HCT116 (cell line): Measurements from ENCODE around the gene STK32B. TPM values are rescaled to one million over a fixed set of nuclear protein-coding genes. Genes with fewer than 3 reads are reported as not detected.

Source experiments
- ATAC-seq: fragments of 200-7000 bp; cut with Tn5 transposase; 2 replicates; pipeline ENCODE4 v1.9.1; 2020; ENCODE audit warnings: mild to moderate bottlenecking, moderate library complexity
- BruUV-seq: library from RNA; stranded (reverse); fragments of 400-500 nt; replicated peaks from 2 replicates; lab custom pipeline; 2021; lab: Mats Ljungman, UMichigan
- CTCF ChIA-PET: fragments of 300-600 bp; sonication (Branson Sonifier 250); formaldehyde crosslinking; loops from one replicate; lab custom pipeline; 2021; ENCODE audit warnings: antibody characterized with exemption; lab: Charles Lee
- POLR2A ChIA-PET: fragments of 300-600, 350-600 bp; sonication (Branson Sonifier 250); formaldehyde crosslinking; loops from one replicate; lab custom pipeline; 2021; ENCODE audit warnings: antibody characterized with exemption; lab: Charles Lee
- RAD21 ChIA-PET, 2 experiments: fragments of 300-600 bp; sonication (Branson Sonifier 250); formaldehyde crosslinking; loops; one replicate each; lab custom pipeline; 2023; ENCODE audit warnings: low total read pairs in 2 of 2; ENCODE audit not compliant: uncharacterized antibody in 2 of 2, unreplicated experiment in 2 of 2, low non-redundant PET in 1 of 2; lab: Charles Lee
- DNase-seq: peaks from one replicate; pipeline ENCODE4 v3.0.0-alpha.2; 2010; ENCODE audit warnings: low read depth, low spot score
- H2AFZ ChIP-seq: fragments of 200-600 bp; shearing (Covaris generic), sonication (generic); 2 replicates; pipeline ENCODE4 v1.6.1; 2017; ENCODE audit warnings: low read depth, mixed run types, mixed read lengths, antibody characterized with exemption, low read length; ENCODE audit not compliant: poor library complexity, severe bottlenecking
- H3K27ac ChIP-seq: 2 replicates; pipeline ENCODE4 v1.5.1; 2012; ENCODE audit warnings: low read depth, low read length
- H3K27me3 ChIP-seq: fragments of 200-600 bp; sonication (generic); 2 replicates; pipeline ENCODE4 v1.6.1; 2016; ENCODE audit warnings: mixed run types, low read length, mixed read lengths; ENCODE audit not compliant: insufficient read depth
- H3K36me3 ChIP-seq, 2 experiments: fragments of 200-500 bp in 1 of 2; fragments of 200-600 bp in 1 of 2; sonication (Bioruptor generic) in 1 of 2; sonication (generic) in 1 of 2; 2 replicates each; pipeline versions ENCODE4 v1.5.1 to v1.6.1; 2014 to 2016; ENCODE audit warnings: low read length in 2 of 2, inconsistent platforms in 1 of 2, mixed read lengths in 1 of 2, mixed run types in 1 of 2; ENCODE audit not compliant: insufficient read depth in 2 of 2, control insufficient read depth in 1 of 2
- H3K4me1 ChIP-seq, 2 experiments: fragments of 200-600 bp in 1 of 2; sonication (generic) in 1 of 2; 2 replicates each; pipeline versions ENCODE4 v1.5.1 to v1.6.1; 2012 to 2017; ENCODE audit warnings: low read length in 2 of 2, inconsistent platforms in 1 of 2, mild to moderate bottlenecking in 1 of 2, mixed read lengths in 1 of 2, mixed run types in 1 of 2, moderate library complexity in 1 of 2; ENCODE audit not compliant: insufficient read depth in 2 of 2, control insufficient read depth in 1 of 2
- H3K4me2 ChIP-seq: fragments of 200-600 bp; sonication (generic); 2 replicates; pipeline ENCODE4 v1.6.1; 2017; ENCODE audit warnings: mixed run types, low read length, mixed read lengths
- H3K4me3 ChIP-seq, 2 experiments: fragments of 200-600 bp in 1 of 2; sonication (generic) in 1 of 2; replicated peaks in 1 of 2; 2 replicates each; pipeline ENCODE4 v1.5.1; 2011 to 2016; ENCODE audit warnings: low read length in 2 of 2, control low read depth in 1 of 2, low read depth in 1 of 2, mild to moderate bottlenecking in 1 of 2, mixed read lengths in 1 of 2, mixed run types in 1 of 2
- H3K79me2 ChIP-seq: fragments of 200-600 bp; sonication (generic); 2 replicates; pipeline ENCODE4 v1.6.1; 2017; ENCODE audit warnings: mild to moderate bottlenecking, mixed run types, low read length, moderate library complexity, mixed read lengths; ENCODE audit not compliant: insufficient read depth
- H3K9ac ChIP-seq: fragments of 200-600 bp; sonication (generic); 2 replicates; pipeline ENCODE4 v1.6.1; 2016; ENCODE audit warnings: low read length, mixed read lengths
- H3K9me2 ChIP-seq: fragments of 200-600 bp; sonication (generic), shearing (Covaris generic); 2 replicates; pipeline ENCODE4 v1.6.1; 2017; ENCODE audit warnings: mixed run types, mild to moderate bottlenecking, moderate library complexity; ENCODE audit not compliant: insufficient read depth
- H3K9me3 ChIP-seq, 2 experiments: fragments of 200-500 bp in 1 of 2; fragments of 200-600 bp in 1 of 2; sonication (Bioruptor generic) in 1 of 2; sonication (generic) in 1 of 2; 2 replicates each; pipeline ENCODE4 v1.6.1; 2014 to 2017; ENCODE audit warnings: low read length in 2 of 2, mixed read lengths in 2 of 2, inconsistent platforms in 1 of 2, low read depth in 1 of 2, mild to moderate bottlenecking in 1 of 2, mixed run types in 1 of 2, moderate library complexity in 1 of 2; ENCODE audit not compliant: control insufficient read depth in 1 of 2, insufficient read depth in 1 of 2
- H4K20me1 ChIP-seq: fragments of 200-600 bp; sonication (generic), shearing (Covaris generic); 2 replicates; pipeline ENCODE4 v1.6.1; 2017; ENCODE audit warnings: mixed run types, mild to moderate bottlenecking, moderate library complexity; ENCODE audit not compliant: insufficient read depth
- ATF3 ChIP-seq: IDR thresholded peaks from 2 replicates; pipeline ENCODE4 v1.6.1; 2012
- EZH2phosphoT487 ChIP-seq: fragments of 200-600 bp; IDR thresholded peaks from 2 replicates; pipeline ENCODE4 v1.6.1; 2018; ENCODE audit warnings: antibody characterized with exemption, borderline replicate concordance
- FOSL1 ChIP-seq: IDR thresholded peaks from 2 replicates; pipeline ENCODE4 v1.6.1; 2012; ENCODE audit warnings: low read depth
- POLR2A ChIP-seq: IDR thresholded peaks from 2 replicates; pipeline ENCODE4 v1.7.0; 2011; ENCODE audit warnings: borderline replicate concordance; ENCODE audit not compliant: insufficient read depth, insufficient read length; ENCODE audit errors: extremely low read depth
- POLR2AphosphoS5 ChIP-seq: IDR thresholded peaks from 2 replicates; pipeline ENCODE4 v1.6.1; 2011; ENCODE audit warnings: mild to moderate bottlenecking, low read depth, low read length, moderate library complexity
- RAD21 ChIP-seq: IDR thresholded peaks from 2 replicates; pipeline ENCODE4 v1.6.1; 2012; ENCODE audit warnings: low read depth, mild to moderate bottlenecking
- REST ChIP-seq: IDR thresholded peaks from 2 replicates; pipeline ENCODE4 v1.6.1; 2012; ENCODE audit warnings: low read depth
- SP1 ChIP-seq: IDR thresholded peaks from 2 replicates; pipeline ENCODE4 v1.6.1; 2012; ENCODE audit warnings: low read depth
- intact Hi-C: fragments of 100-400 bp; cut with micrococcal nuclease; formaldehyde crosslinking; loops from 2 replicates; pipeline ENCODE4 v1.10.0; 2022
- total RNA-seq: library from RNA; stranded (reverse); gene quantifications from one replicate; pipeline ENCODE4 v1.2.1, GENCODE V29; 2021; ENCODE audit not compliant: unreplicated experiment
- TF ChIP-seq, protein P1 (sequence below): IDR thresholded peaks from 2 replicates; pipeline ENCODE4 v1.6.1; 2011; ENCODE audit warnings: mild to moderate bottlenecking, low read length, moderate library complexity; ENCODE audit not compliant: insufficient replicate concordance; ENCODE audit errors: extremely low read depth
- TF ChIP-seq, protein P2 (sequence below), 3 experiments: fragments of 200-600 bp in 1 of 3; sonication (generic) in 1 of 3; IDR thresholded peaks in 2 of 3; conservative IDR thresholded peaks in 1 of 3; 2 replicates each; pipeline ENCODE4 v1.5.1; 2012 to 2017; ENCODE audit warnings: low read depth in 2 of 3, low read length in 2 of 3, antibody characterized with exemption in 1 of 3, borderline replicate concordance in 1 of 3, control low read depth in 1 of 3, mild to moderate bottlenecking in 1 of 3, mixed read lengths in 1 of 3, mixed run types in 1 of 3, moderate library complexity in 1 of 3; ENCODE audit not compliant: insufficient read depth in 1 of 3

The STK32B gene
- total RNA-seq, 1 experiment from 2014 or later: not detected

GRCh38 chr4:5488413-5488812, 437.1 kb downstream of the STK32B start:
- TF ChIP-seq REST (no peak), POLR2A (no peak), RAD21 (no peak)
- ChIA-PET CTCF (interaction anchor here (0.5 kb wide), 1 partner anchor 27 kb away, joined by 3 read pairs; no protein-coding TSS in a partner anchor), POLR2A (no interaction called here), RAD21 (no interaction called here)
- Histone ChIP-seq H4K20me1 (no peaks in the 10 kb centered on the region), H3K79me2 (no peaks in the 10 kb centered on the region), H3K27ac (no peak overlapping the region), H3K9me3 (no peaks in the 10 kb centered on the region; a peak in 1 of 4 replicates), H3K4me2 (no peak overlapping the region), H3K36me3 (no peaks in the 10 kb centered on the region), H3K27me3 (no peaks in the 10 kb centered on the region; the same call in 1 of the 2 replicates), H3K4me1 (no peaks in the 10 kb centered on the region), H2AFZ (no peak overlapping the region), H3K9me2 (no peaks in the 10 kb centered on the region), H3K9ac (no peak overlapping the region), H3K4me3 (no peak overlapping the region)
- no peak for ATAC-seq
- BruUV-seq: no TSS peak
- DNase-seq: no peak
- intact Hi-C loops: no loop called here

GRCh38 chr4:5489260-5489659, 438.0 kb downstream of the STK32B start:
- H3K79me2 ChIP-seq: no peaks in the 10 kb centered on the region
- no peaks in the 10 kb centered on the region for H3K36me3 ChIP-seq
- BruUV-seq: no TSS peak
- DNase-seq (no peak), ATAC-seq (no peak)
- no peaks in the 10 kb centered on the region for H3K9me2 ChIP-seq
- no peaks in the 10 kb centered on the region for H3K4me1 ChIP-seq
- no peak overlapping the region for H2AFZ ChIP-seq
- H3K9me3 ChIP-seq: no peaks in the 10 kb centered on the region; a peak in 1 of 4 replicates
- ChIA-PET CTCF (interaction anchor here (0.5 kb wide), 1 partner anchor 26 kb away, joined by 3 read pairs; no protein-coding TSS in a partner anchor), RAD21 (no interaction called here), POLR2A (no interaction called here)
- no peak overlapping the region for H3K4me3 ChIP-seq
- H3K27me3 ChIP-seq: no peaks in the 10 kb centered on the region; the same call in 1 of the 2 replicates
- intact Hi-C loops: no loop called here
- no peak overlapping the region for H3K27ac ChIP-seq
- no peak overlapping the region for H3K9ac ChIP-seq
- H4K20me1 ChIP-seq: no peaks in the 10 kb centered on the region
- H3K4me2 ChIP-seq: no peak overlapping the region
- no peak for TF ChIP-seq EZH2phosphoT487
- no peak for TF ChIP-seq POLR2AphosphoS5
- TF ChIP-seq, protein P1, sequence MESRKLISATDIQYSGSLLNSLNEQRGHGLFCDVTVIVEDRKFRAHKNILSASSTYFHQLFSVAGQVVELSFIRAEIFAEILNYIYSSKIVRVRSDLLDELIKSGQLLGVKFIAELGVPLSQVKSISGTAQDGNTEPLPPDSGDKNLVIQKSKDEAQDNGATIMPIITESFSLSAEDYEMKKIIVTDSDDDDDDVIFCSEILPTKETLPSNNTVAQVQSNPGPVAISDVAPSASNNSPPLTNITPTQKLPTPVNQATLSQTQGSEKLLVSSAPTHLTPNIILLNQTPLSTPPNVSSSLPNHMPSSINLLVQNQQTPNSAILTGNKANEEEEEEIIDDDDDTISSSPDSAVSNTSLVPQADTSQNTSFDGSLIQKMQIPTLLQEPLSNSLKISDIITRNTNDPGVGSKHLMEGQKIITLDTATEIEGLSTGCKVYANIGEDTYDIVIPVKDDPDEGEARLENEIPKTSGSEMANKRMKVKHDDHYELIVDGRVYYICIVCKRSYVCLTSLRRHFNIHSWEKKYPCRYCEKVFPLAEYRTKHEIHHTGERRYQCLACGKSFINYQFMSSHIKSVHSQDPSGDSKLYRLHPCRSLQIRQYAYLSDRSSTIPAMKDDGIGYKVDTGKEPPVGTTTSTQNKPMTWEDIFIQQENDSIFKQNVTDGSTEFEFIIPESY: no peak
- TF ChIP-seq SP1: no peak
- TF ChIP-seq FOSL1: no peak
- TF ChIP-seq, protein P2, sequence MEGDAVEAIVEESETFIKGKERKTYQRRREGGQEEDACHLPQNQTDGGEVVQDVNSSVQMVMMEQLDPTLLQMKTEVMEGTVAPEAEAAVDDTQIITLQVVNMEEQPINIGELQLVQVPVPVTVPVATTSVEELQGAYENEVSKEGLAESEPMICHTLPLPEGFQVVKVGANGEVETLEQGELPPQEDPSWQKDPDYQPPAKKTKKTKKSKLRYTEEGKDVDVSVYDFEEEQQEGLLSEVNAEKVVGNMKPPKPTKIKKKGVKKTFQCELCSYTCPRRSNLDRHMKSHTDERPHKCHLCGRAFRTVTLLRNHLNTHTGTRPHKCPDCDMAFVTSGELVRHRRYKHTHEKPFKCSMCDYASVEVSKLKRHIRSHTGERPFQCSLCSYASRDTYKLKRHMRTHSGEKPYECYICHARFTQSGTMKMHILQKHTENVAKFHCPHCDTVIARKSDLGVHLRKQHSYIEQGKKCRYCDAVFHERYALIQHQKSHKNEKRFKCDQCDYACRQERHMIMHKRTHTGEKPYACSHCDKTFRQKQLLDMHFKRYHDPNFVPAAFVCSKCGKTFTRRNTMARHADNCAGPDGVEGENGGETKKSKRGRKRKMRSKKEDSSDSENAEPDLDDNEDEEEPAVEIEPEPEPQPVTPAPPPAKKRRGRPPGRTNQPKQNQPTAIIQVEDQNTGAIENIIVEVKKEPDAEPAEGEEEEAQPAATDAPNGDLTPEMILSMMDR (IDR thresholded peaks at IDR 0.05 in 2 of 3, conservative IDR thresholded peaks at IDR 0.05 in 1 of 3; ENCODE audit: borderline replicate concordance in 1 of 3, insufficient read depth in 1 of 3, low read depth in 2 of 3, low read length in 2 of 3): no peak
- TF ChIP-seq ATF3: no peak
